Stromal cell of bone marrow (primary cell): ENCODE results near the gene COG4.

Source experiments
- DNase-seq: peaks from one replicate; pipeline ENCODE4 v3.0.0-alpha.2; 2012; ENCODE audit warnings: low read depth

Gene COG4

DNA sequence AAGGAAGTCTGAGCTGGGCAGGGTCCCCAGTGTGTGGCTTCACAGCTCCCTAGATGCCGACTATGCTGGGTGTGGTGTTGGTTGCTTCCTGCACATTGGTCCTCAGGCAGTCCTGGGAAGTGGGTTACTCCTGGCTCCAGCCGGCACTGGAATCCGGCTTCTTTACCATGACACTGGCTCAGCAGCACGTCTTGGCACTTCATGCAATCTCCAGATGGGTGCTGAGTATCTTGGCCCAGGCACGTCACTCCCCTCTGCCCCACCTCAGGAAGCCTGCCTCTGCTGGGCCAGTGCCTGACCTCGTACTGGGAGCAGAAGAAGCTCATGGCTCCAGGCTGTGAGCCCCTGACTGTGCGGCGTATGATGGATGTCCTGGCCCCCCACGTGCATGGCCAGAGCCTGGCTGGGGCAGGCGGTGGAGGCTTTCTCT is 44.4 kb downstream of the COG4 start:
- DNase-seq = no peak

GRCh38 chr16:70478169-70478568 is 45.2 kb downstream of the COG4 start:
- DNase-seq = no peak

- DNase-seq = peak; percentile 48
Observed at GRCh38 chr16:70476272-70477020, 46.9 kb downstream of the COG4 start.

DNA sequence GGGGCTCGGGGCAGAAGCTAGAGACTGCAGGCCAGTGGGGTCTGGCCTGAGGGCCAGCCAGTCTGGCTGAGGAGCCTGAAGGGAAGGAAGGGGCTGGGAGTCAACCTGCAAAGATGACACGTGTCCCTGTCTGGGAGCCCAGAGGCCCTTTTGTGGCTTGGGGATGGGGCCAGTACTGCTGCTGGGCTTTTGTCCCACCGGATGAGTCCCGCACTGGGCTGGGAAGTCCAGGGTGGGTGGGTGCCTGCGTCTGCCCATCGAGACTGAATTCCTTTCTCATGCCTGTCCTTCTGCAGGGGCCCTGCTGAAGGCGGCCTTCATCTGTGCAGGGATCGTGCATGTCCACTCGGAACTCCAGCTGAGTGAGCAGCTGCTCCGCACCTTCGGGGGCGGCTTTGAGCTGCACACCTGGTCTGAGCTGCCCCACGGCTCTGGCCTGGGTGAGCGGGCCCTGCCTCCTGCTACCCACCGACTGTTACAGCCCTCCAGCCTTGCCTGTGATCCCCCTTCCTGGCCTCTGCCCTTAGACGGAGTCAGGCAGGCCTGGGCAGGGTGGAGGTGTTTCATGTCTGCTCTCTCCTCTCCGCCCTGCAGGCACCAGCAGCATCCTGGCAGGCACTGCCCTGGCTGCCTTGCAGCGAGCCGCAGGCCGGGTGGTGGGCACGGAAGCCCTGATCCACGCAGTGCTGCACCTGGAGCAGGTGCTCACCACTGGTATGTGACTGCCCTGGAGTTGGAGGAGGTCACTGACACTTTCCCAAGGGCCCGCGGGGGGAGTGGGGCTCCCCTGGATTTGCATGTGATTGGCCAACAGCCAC is 48.1 kb downstream of the COG4 start:
- no peak for DNase-seq

- DNase-seq = no peak
Observed at GRCh38 chr16:70474320-70475053, 48.9 kb downstream of the COG4 start.

DNA sequence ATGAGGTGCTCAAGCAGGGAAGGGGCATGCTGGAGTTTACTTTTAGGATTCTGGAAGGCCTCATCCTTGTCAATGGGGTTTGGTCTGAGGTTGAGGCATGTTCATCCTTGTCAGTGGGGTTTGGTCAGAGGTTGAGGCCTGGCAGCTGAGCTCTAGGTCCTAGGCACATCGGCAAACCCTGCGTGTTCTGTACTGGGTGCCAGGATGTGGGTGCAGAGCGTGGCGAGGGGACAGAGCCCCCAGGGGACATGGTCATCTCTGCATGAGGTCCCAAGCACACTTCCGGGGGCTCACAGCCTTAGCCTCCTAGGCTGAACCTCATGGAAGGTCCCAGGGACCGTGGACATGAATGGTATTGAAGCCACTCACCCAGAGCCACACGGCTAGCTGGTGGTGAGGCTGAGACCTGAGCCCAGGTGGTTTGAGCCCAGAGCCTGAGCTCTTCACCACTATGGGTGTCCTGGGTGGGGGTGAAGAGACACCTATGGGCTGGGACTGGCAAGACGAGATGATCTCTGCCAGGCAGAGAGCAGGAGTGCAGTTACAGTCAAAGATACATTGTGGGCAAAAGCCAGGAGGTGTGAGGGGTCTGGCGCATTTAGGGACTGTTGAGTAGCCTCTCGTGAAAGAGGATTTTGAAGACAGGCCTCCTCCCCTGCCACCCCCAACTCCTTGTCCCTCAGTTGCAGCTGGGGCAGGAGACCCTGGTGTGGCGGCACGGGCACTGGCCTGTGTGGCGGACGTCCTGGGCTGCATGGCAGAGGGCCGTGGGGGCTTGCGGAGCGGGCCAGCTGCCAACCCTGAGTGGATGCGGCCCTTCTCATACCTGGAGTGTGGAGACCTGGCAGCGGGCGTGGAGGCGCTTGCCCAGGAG is 49.7 kb downstream of the COG4 start:
- no peak for DNase-seq

- DNase-seq = no peak
Observed at GRCh38 chr16:70472786-70473433, 50.4 kb downstream of the COG4 start.

DNA sequence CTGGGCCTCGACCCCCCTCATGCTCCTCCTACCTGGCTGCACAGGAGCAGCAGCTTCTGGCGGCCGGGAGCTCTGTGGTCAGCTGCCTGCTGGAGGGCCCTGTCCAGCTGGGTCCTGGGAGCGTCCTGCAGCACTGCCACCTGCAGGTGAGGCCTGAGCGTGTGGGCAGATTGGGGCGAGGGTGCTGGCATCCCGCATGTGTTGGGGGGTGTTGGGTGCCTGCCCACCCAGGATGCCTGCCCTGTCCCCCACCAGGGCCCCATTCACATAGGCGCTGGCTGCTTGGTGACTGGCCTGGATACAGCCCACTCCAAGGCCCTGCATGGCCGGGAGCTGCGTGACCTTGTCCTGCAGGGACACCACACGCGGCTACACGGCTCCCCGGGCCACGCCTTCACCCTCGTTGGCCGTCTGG is 52.4 kb downstream of the COG4 start:
- no peak for DNase-seq

DNA sequence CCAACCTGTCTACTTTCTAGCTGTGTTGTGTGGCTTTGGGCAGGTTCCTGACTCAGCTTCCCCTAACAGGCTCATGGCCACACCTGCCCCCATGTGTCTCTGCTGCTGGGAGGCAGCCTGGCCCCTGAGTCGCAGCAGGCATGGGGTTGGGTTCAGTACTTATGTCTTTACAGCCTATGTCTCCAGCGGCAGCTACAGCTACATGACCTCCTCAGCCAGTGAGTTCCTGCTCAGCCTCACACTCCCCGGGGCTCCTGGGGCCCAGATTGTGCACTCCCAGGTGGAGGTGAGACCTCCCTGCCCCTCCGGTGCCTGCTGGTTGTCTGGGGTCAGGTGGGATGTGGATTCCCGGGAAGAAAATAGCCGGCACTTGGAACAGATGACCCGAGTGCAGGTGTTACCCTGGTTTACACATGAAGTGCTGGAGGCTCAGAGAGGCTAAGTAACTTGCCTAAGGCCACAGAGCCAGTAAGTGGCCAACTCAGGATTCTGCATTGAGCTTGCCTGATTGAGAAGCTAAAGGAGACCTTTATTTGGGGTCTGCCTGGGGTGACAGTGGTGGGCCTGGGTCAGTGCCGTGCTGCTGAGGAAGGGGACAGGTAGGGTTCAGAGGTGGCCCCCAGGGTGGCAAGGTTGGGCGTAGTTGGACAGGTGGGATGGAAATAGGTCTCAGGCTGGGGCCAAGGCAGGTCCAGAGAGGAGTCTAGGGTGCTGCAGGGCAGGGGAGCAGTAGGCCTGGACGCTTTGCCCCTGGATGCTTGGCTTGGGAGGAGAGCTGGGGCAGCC is 53.0 kb downstream of the COG4 start:
- no peak for DNase-seq

- DNase-seq = no peak
Observed at GRCh38 chr16:70468776-70469525, 54.4 kb downstream of the COG4 start.

DNA sequence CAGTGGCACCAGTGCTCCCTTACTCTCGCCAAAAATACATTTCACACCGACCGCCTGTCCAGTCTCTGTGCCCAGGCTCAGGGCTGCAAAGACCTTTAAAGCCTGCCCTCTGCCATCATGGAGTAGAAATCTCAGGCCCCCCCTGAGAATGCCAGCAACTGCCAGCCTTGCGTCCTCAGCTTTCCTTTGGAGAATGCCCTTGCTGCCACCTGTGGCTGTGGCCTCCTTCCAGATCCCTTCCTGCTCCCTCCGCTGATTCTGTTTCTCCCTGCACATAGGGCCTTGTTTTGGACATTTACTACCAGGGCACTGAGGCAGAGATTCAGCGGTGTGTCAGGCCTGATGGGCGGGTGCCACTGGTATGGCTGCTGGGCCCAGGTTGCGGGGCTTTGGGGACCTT is 55.7 kb downstream of the COG4 start:
- no peak for DNase-seq

DNA sequence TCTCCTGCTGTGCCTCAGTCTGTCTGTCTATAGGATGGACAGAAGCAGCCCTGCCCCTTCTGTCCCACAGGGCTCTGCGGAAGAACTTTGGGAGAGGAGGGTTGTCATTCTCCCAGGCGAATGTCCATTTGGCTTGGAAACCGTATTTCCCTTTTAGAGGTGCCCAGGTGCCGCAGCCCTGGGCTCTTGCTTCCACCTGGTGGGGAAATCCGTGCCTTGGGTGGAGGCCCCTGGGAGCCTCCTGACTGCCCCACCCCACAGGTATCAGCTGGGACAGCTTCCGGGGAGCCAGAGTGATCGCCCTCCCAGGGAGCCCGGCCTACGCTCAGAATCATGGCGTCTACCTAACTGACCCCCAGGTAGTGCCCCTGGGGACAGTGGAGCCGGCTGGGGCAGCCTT is 56.2 kb downstream of the COG4 start:
- DNase-seq = no peak

DNA sequence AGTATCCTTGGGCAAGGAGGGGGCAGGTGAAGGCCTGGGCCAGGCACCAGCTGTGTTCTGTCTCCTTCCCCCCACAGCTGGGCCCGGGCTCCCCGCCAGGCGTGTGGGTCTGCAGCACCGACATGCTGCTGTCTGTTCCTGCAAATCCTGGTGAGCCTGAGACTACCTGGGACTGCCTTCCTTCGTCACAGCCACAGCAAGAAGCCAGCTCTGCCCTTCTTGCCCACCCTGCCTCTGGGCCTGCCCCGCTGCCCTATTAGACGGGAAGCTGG is 56.6 kb downstream of the COG4 start:
- DNase-seq = no peak

- DNase-seq = no peak
Observed at GRCh38 chr16:70465999-70466804, 57.2 kb downstream of the COG4 start.

DNA sequence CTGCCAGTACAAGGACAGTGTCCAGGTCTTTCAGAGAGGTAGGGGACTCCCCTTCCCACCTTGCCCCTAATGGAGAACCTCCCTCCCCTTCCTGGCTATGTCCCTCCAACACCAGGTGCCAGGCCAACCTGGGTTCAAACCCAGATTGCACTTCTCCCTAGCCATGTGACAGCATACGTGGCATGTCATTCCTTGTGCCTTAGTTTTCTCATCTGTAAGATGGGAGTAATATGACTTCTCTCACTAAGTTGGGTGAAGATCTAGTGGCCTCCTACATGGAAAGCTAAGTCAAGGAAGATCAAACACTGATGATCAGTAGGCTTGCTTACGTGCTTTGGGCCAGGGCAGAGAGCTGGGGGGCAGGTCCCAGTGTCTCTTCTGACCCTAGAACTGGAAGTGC is 60.1 kb downstream of the COG4 start:
- no peak for DNase-seq

- no peak for DNase-seq
Observed at GRCh38 chr16:70460737-70461261, 62.6 kb downstream of the COG4 start.

- DNase-seq = no peak
Observed at GRCh38 chr16:70457446-70458166, 65.7 kb downstream of the COG4 start.

GRCh38 chr16:70455910-70456309 is 67.4 kb downstream of the COG4 start:
- no peak for DNase-seq
